DND-41 (cell line): ENCODE results near the gene PRKAG2.

ENCODE experiments used
- ATAC-seq: fragments of 200-7000 bp; cut with Tn5 transposase; 3 replicates; pipeline ENCODE4 v1.9.1; 2021; ENCODE audit warnings: low read depth; ENCODE audit not compliant: insufficient read depth
- DNase-seq: peaks from one replicate; pipeline ENCODE4 v3.0.0-alpha.2; 2020
- H2AFZ ChIP-seq: 2 replicates; pipeline ENCODE4 v1.6.0; 2012; ENCODE audit warnings: low read depth, low read length
- H3K27ac ChIP-seq: 2 replicates; pipeline ENCODE4 v1.5.1; 2012; ENCODE audit warnings: low read length, inconsistent platforms
- H3K27me3 ChIP-seq: fragments of 200-600 bp; sonication (generic); 2 replicates; pipeline ENCODE4 v1.6.0; 2012; ENCODE audit warnings: low read length, mild to moderate bottlenecking, inconsistent platforms; ENCODE audit not compliant: insufficient read depth, poor library complexity
- H3K36me3 ChIP-seq: 2 replicates; pipeline ENCODE4 v1.5.1; 2012; ENCODE audit warnings: low read length, inconsistent platforms; ENCODE audit not compliant: insufficient read depth
- H3K4me1 ChIP-seq: 2 replicates; pipeline ENCODE4 v1.5.1; 2012; ENCODE audit warnings: mild to moderate bottlenecking, low read length; ENCODE audit not compliant: insufficient read depth
- H3K4me2 ChIP-seq: 2 replicates; pipeline ENCODE4 v1.6.0; 2012; ENCODE audit warnings: mild to moderate bottlenecking, moderate library complexity, low read length, inconsistent platforms; ENCODE audit not compliant: insufficient read depth
- H3K4me3 ChIP-seq, 2 experiments: fragments of 200-600 bp in 1 of 2; shearing (Covaris generic) in 1 of 2; 2 replicates each; pipeline ENCODE4 v1.5.1; 2012 to 2016; ENCODE audit warnings: inconsistent platforms in 2 of 2, low read length in 2 of 2, mild to moderate bottlenecking in 2 of 2, low read depth in 1 of 2, moderate library complexity in 1 of 2
- H3K79me2 ChIP-seq: 2 replicates; pipeline ENCODE4 v1.6.0; 2012; ENCODE audit warnings: low read length, inconsistent platforms; ENCODE audit not compliant: insufficient read depth
- H3K9ac ChIP-seq: 2 replicates; pipeline ENCODE4 v1.6.0; 2012; ENCODE audit warnings: low read depth, mild to moderate bottlenecking, inconsistent platforms, low read length, moderate library complexity
- H3K9me3 ChIP-seq: 2 replicates; pipeline ENCODE4 v1.5.1; 2012; ENCODE audit warnings: low read length, moderate library complexity, mild to moderate bottlenecking, inconsistent platforms; ENCODE audit not compliant: insufficient read depth, severe bottlenecking
- H4K20me1 ChIP-seq: 2 replicates; pipeline ENCODE4 v1.6.0; 2012; ENCODE audit warnings: low read length; ENCODE audit not compliant: insufficient read depth
- CTCF ChIP-seq: IDR thresholded peaks from 2 replicates; pipeline ENCODE4 v1.5.1; 2012; ENCODE audit warnings: borderline replicate concordance, low read length, moderate library complexity, mild to moderate bottlenecking; ENCODE audit not compliant: poor library complexity, severe bottlenecking; ENCODE audit errors: extremely low read depth
- EZH2 ChIP-seq: IDR thresholded peaks from 3 replicates; pipeline ENCODE4 v1.6.1; 2012; ENCODE audit warnings: borderline replicate concordance, low read depth, mild to moderate bottlenecking, moderate library complexity, low read length, inconsistent platforms; ENCODE audit not compliant: severe bottlenecking

PRKAG2 gene

GRCh38 chr7:151820491-151821105 is 56.3 kb downstream of the PRKAG2 start:
- peaks cover 29% of the 10 kb centered on the region for H3K27me3 ChIP-seq
- TF ChIP-seq CTCF (no peak), EZH2 (no peak)
- ATAC-seq = no peak
- no peak overlapping the region for H3K9ac ChIP-seq
- H3K27ac ChIP-seq = no peak overlapping the region
- no peak overlapping the region for H3K4me3 ChIP-seq
- H3K36me3 ChIP-seq = no peaks in the 10 kb centered on the region
- no peak overlapping the region for H2AFZ ChIP-seq
- no peak overlapping the region for H3K4me2 ChIP-seq
- H3K4me1 ChIP-seq = no peaks in the 10 kb centered on the region
- H4K20me1 ChIP-seq = no peaks in the 10 kb centered on the region; the same call in 1 of the 2 replicates
- H3K9me3 ChIP-seq = no peaks in the 10 kb centered on the region
- no peak for DNase-seq
- H3K79me2 ChIP-seq = no peaks in the 10 kb centered on the region

GRCh38 chr7:151819866-151820265 is 57.0 kb downstream of the PRKAG2 start:
- TF ChIP-seq CTCF (no peak), EZH2 (no peak)
- Histone ChIP-seq H3K36me3 (no peaks in the 10 kb centered on the region), H3K27me3 (peaks cover 28% of the 10 kb centered on the region), H3K4me3 (no peak overlapping the region), H3K4me2 (no peak overlapping the region), H3K4me1 (no peaks in the 10 kb centered on the region), H4K20me1 (no peaks in the 10 kb centered on the region; the same call in 1 of the 2 replicates), H3K79me2 (no peaks in the 10 kb centered on the region), H3K9ac (no peak overlapping the region), H3K27ac (no peak overlapping the region), H3K9me3 (no peaks in the 10 kb centered on the region), H2AFZ (no peak overlapping the region)
- ATAC-seq (no peak), DNase-seq (no peak)

- DNase-seq (no peak), ATAC-seq (no peak)
- H3K9ac ChIP-seq = no peak overlapping the region
- no peaks in the 10 kb centered on the region for H3K79me2 ChIP-seq
- TF ChIP-seq EZH2 = no peak
- no peak for TF ChIP-seq CTCF
- no peaks in the 10 kb centered on the region for H3K4me1 ChIP-seq
- H4K20me1 ChIP-seq = no peaks in the 10 kb centered on the region; the same call in 1 of the 2 replicates
- no peaks in the 10 kb centered on the region for H3K36me3 ChIP-seq
- no peak overlapping the region for H3K4me2 ChIP-seq
- no peak overlapping the region for H3K4me3 ChIP-seq
- H3K9me3 ChIP-seq = no peaks in the 10 kb centered on the region
- H3K27me3 ChIP-seq = peaks cover 30% of the 10 kb centered on the region
- H3K27ac ChIP-seq = no peak overlapping the region
- no peak overlapping the region for H2AFZ ChIP-seq
Measured at GRCh38 chr7:151818674-151819519, 58.0 kb downstream of the PRKAG2 start.
